HG03520 (cell line): ENCODE results near the gene CYB5A.

Source experiments
- ATAC-seq: cut with Tn5 transposase; IDR thresholded peaks from one replicate; pipeline ENCODE4 v1.9.1; 2021; ENCODE audit warnings: mild to moderate bottlenecking, moderate library complexity; ENCODE audit not compliant: unreplicated experiment

CYB5A gene

GRCh38 chr18:74278058-74278457 lies 13.7 kb downstream of the CYB5A start:
- no peak for ATAC-seq

GRCh38 chr18:74277296-74277695 lies 14.5 kb downstream of the CYB5A start:
- no peak for ATAC-seq

GRCh38 chr18:74276609-74277008 lies 15.2 kb downstream of the CYB5A start:
- no peak for ATAC-seq

GRCh38 chr18:74275736-74276135 lies 16.0 kb downstream of the CYB5A start:
- no peak for ATAC-seq

GRCh38 chr18:74274700-74275099 lies 17.1 kb downstream of the CYB5A start:
- no peak for ATAC-seq

GRCh38 chr18:74273394-74273793 lies 18.4 kb downstream of the CYB5A start:
- ATAC-seq: no peak

GRCh38 chr18:74271635-74272034 lies 20.1 kb downstream of the CYB5A start:
- ATAC-seq: no peak

GRCh38 chr18:74268933-74269620 lies 22.7 kb downstream of the CYB5A start:
- ATAC-seq: no peak

- no peak for ATAC-seq
Measured at GRCh38 chr18:74268175-74268574, 23.6 kb downstream of the CYB5A start.

GRCh38 chr18:74266161-74266560 lies 25.6 kb downstream of the CYB5A start:
- ATAC-seq: no peak

- ATAC-seq: no peak
Measured at GRCh38 chr18:74265546-74266098, 26.1 kb downstream of the CYB5A start.

GRCh38 chr18:74264303-74265020 lies 27.3 kb downstream of the CYB5A start:
- ATAC-seq: peak; percentile 99

GRCh38 chr18:74261053-74261713 lies 30.6 kb downstream of the CYB5A start:
- ATAC-seq: no peak

- no peak for ATAC-seq
Measured at GRCh38 chr18:74259347-74259746, 32.4 kb downstream of the CYB5A start.

GRCh38 chr18:74257083-74257482 lies 34.7 kb downstream of the CYB5A start:
- ATAC-seq: no peak

- no peak for ATAC-seq
Measured at GRCh38 chr18:74256190-74256589, 35.6 kb downstream of the CYB5A start.

- ATAC-seq: no peak
Measured at GRCh38 chr18:74255131-74255616, 36.6 kb downstream of the CYB5A start.

- ATAC-seq: no peak
Measured at GRCh38 chr18:74252039-74252395, 39.7 kb downstream of the CYB5A start.

GRCh38 chr18:74251297-74252038 lies 40.3 kb downstream of the CYB5A start:
- no peak for ATAC-seq

- ATAC-seq: no peak
Measured at GRCh38 chr18:74250131-74250530, 41.6 kb downstream of the CYB5A start.
